ENCODE data around the gene SEZ6L2. TPM values are rescaled to one million over a fixed set of nuclear protein-coding genes. Genes with fewer than 3 reads are reported as not detected.

The SEZ6L2 gene
- total and polyA plus RNA-seq, 2 of the 8 experiments (the other 6 are each of a cell fraction or from before 2014, with no cell fraction given) = 43.5 to 47.7 TPM

DNA sequence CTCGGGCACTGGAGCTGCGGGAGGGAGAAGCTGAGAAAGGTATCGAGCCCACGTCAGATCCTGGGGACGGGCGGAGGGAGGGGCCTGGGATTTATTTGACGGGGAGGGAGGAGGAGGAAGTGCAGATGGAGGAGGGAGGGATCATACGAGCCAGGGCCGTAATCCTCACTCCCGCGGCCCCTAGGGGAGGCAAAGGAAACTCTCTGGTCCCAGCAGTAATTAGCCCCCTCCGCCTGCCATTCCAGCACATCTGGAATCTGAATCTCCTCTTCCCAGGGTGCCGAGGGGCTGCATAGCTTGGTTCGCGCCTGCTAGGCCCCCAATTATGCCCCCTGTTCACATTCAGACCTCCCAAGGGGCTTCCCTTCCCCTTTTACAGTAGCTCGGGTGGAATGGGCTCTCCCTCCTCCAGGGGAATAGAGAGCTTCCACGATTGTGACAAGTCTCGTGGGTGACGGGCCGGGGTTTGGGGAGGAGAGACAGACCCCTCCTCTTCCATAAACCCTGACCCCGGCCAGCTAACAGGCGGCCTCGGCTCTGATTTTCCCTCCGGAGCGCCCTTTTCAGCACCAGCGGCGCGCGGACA lies at the start of gene SEZ6L2 (continued):
- TF ChIP-seq NANOG (IDR thresholded peaks at IDR 0.05; ENCODE audit: insufficient read depth, low read depth, low read length, poor library complexity, severe bottlenecking) = no peak
- peak; percentile 85 for TF ChIP-seq CREB1 (IDR thresholded peaks at IDR 0.05)
- TF ChIP-seq CBX5 (IDR thresholded peaks at IDR 0.05; ENCODE audit: low read depth, low read length) = no peak
- TF ChIP-seq SP1 (IDR thresholded peaks at IDR 0.05; ENCODE audit: low read depth, low read length) = peak; percentile 31; the same call in 1 of the 2 replicates
- TF ChIP-seq SIX5 (IDR thresholded peaks at IDR 0.05; ENCODE audit: low read depth, low read length) = no peak
- TF ChIP-seq POLR2A (IDR thresholded peaks at IDR 0.05; ENCODE audit: control extremely low read depth in 1 of 2, low read depth in 2 of 2, low read length in 2 of 2) = 0 out of 3 replicates have a peak, but pooled peaks of 1 of the 2 experiments have one; percentile 5
- TF ChIP-seq, protein P1, sequence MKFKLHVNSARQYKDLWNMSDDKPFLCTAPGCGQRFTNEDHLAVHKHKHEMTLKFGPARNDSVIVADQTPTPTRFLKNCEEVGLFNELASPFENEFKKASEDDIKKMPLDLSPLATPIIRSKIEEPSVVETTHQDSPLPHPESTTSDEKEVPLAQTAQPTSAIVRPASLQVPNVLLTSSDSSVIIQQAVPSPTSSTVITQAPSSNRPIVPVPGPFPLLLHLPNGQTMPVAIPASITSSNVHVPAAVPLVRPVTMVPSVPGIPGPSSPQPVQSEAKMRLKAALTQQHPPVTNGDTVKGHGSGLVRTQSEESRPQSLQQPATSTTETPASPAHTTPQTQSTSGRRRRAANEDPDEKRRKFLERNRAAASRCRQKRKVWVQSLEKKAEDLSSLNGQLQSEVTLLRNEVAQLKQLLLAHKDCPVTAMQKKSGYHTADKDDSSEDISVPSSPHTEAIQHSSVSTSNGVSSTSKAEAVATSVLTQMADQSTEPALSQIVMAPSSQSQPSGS (IDR thresholded peaks at IDR 0.05; ENCODE audit: low read length) = no peak
- no peak for TF ChIP-seq SUZ12 (IDR thresholded peaks at IDR 0.05; ENCODE audit: low read length)
- peak; percentile 97 to 98; a peak in 3 of 4 replicates for TF ChIP-seq SIN3A (conservative IDR thresholded peaks at IDR 0.05 in 1 of 2, IDR thresholded peaks at IDR 0.05 in 1 of 2; ENCODE audit: low read depth in 1 of 2, low read length in 2 of 2)
